Kidney epithelial cell (primary cell): ENCODE results near the gene DLG2. TPM values are rescaled to one million over a fixed set of nuclear protein-coding genes. Genes with fewer than 3 reads are reported as not detected.
"Not testable (repeated sequence)": the region's sequence is repeated elsewhere in the genome, so short reads cannot be mapped to it uniquely, and the experiment has no call there.

ENCODE experiments used
- DNase-seq: peaks from one replicate; pipeline ENCODE4 v3.0.0-alpha.2; 2010; ENCODE audit warnings: low read depth
- H3K27me3 ChIP-seq: 2 replicates; pipeline ENCODE4 v1.6.0; 2011; ENCODE audit warnings: low read length; ENCODE audit not compliant: control insufficient read depth, insufficient read depth
- H3K36me3 ChIP-seq: 2 replicates; pipeline ENCODE4 v1.5.1; 2011; ENCODE audit warnings: low read length; ENCODE audit not compliant: control insufficient read depth, insufficient read depth
- H3K4me3 ChIP-seq: 2 replicates; pipeline ENCODE4 v1.5.1; 2011; ENCODE audit warnings: low read depth, mild to moderate bottlenecking, control low read depth, low read length
- CTCF ChIP-seq: IDR thresholded peaks from 2 replicates; pipeline ENCODE4 v1.5.1; 2011; ENCODE audit warnings: mild to moderate bottlenecking, moderate library complexity, low read length, control low read depth, inconsistent platforms; ENCODE audit not compliant: insufficient read depth, poor library complexity, severe bottlenecking
- total RNA-seq: library from RNA; depleted of rRNA; stranded (reverse); fragments of >200 nt; gene quantifications from 2 replicates; pipeline ENCODE4 v1.2.3, GENCODE V29; 2015

Gene DLG2
- total RNA-seq, 1 donor from 2014 or later = 0.75 TPM

- no peak overlapping the region for H3K4me3 ChIP-seq
- DNase-seq = no peak
- no peaks in the 10 kb centered on the region for H3K36me3 ChIP-seq
- no peaks in the 10 kb centered on the region for H3K27me3 ChIP-seq
- TF ChIP-seq CTCF = no peak
Measured at GRCh38 chr11:84333221-84333620, 1293.9 kb downstream of the DLG2 start.

GRCh38 chr11:84322211-84322610, 1304.9 kb downstream of the DLG2 start:
- Histone ChIP-seq H3K4me3 (no peak overlapping the region), H3K36me3 (no peaks in the 10 kb centered on the region), H3K27me3 (no peaks in the 10 kb centered on the region)
- DNase-seq = no peak
- no peak for TF ChIP-seq CTCF

- Histone ChIP-seq H3K27me3 (no peaks in the 10 kb centered on the region), H3K36me3 (no peaks in the 10 kb centered on the region), H3K4me3 (no peak overlapping the region)
- TF ChIP-seq CTCF = no peak
- no peak for DNase-seq
Measured at GRCh38 chr11:84319863-84320262, 1307.3 kb downstream of the DLG2 start.

- DNase-seq = peak; percentile 16
- H3K36me3 ChIP-seq = no peaks in the 10 kb centered on the region
- no peak for TF ChIP-seq CTCF
- no peaks in the 10 kb centered on the region for H3K27me3 ChIP-seq
- no peak overlapping the region for H3K4me3 ChIP-seq
Measured at GRCh38 chr11:84316866-84317555, 1310.1 kb downstream of the DLG2 start.

- no peaks in the 10 kb centered on the region for H3K36me3 ChIP-seq
- H3K4me3 ChIP-seq = no peak overlapping the region
- H3K27me3 ChIP-seq = no peaks in the 10 kb centered on the region
- TF ChIP-seq CTCF = no peak
- no peak for DNase-seq
Measured at GRCh38 chr11:84313830-84314359, 1313.2 kb downstream of the DLG2 start.

- Histone ChIP-seq H3K4me3 (no peak overlapping the region), H3K36me3 (no peaks in the 10 kb centered on the region), H3K27me3 (no peaks in the 10 kb centered on the region)
- no peak for DNase-seq
- no peak for TF ChIP-seq CTCF
Measured at GRCh38 chr11:84310268-84310667, 1316.9 kb downstream of the DLG2 start.

- not testable (repeated sequence) for H3K4me3 ChIP-seq, H3K36me3 ChIP-seq, H3K27me3 ChIP-seq, DNase-seq
Measured at GRCh38 chr11:84308491-84308890, 1318.7 kb downstream of the DLG2 start.
